IPS DF 6.9 (cell line): ENCODE results near the gene MCF2L.
"Not testable (repeated sequence)": the region's sequence is repeated elsewhere in the genome, so short reads cannot be mapped to it uniquely, and the experiment has no call there.

ENCODE experiments used
- DNase-seq: peaks from one replicate; pipeline ENCODE4 v3.0.0-alpha.2; 2013; ENCODE audit warnings: low read depth, low spot score
- H3K27ac ChIP-seq: one replicate; pipeline ENCODE4 v1.5.1; 2013; ENCODE audit warnings: low read length, control low read depth
- H3K27me3 ChIP-seq: 2 replicates; pipeline ENCODE4 v1.6.1; 2013; ENCODE audit warnings: mild to moderate bottlenecking, low read length; ENCODE audit not compliant: control insufficient read depth, insufficient read depth
- H3K36me3 ChIP-seq: 2 replicates; pipeline ENCODE4 v1.6.1; 2013; ENCODE audit warnings: low read length; ENCODE audit not compliant: control insufficient read depth, insufficient read depth
- H3K4me1 ChIP-seq: 2 replicates; pipeline ENCODE4 v1.6.1; 2013; ENCODE audit warnings: low read length; ENCODE audit not compliant: control insufficient read depth, insufficient read depth
- H3K4me3 ChIP-seq: 2 replicates; pipeline ENCODE4 v1.5.1; 2013; ENCODE audit warnings: mild to moderate bottlenecking, low read length
- H3K9me3 ChIP-seq: 2 replicates; pipeline ENCODE4 v1.6.1; 2013; ENCODE audit warnings: low read length, inconsistent platforms; ENCODE audit not compliant: control insufficient read depth, insufficient read depth
- WGBS: extraction: QIAGEN DNeasy Blood & Tissue Kit; methylation state at CpG from one replicate; pipeline ENCODE4 v1.1.7; 2013; ENCODE audit warnings: mixed read lengths, missing lambda C conversion rate; ENCODE audit not compliant: insufficient read length, insufficient coverage; 5-methylcytosine and 5-hydroxymethylcytosine counted together

MCF2L gene

GRCh38 chr13:113077953-113078901 lies 109.2 kb downstream of the MCF2L start:
- Histone ChIP-seq H3K36me3 (no peaks in the 10 kb centered on the region; the same call in 1 of the 2 replicates), H3K27ac (no peak overlapping the region), H3K27me3 (no peaks in the 10 kb centered on the region), H3K4me3 (no peak overlapping the region), H3K9me3 (no peaks in the 10 kb centered on the region), H3K4me1 (no peaks in the 10 kb centered on the region)
- no peak for DNase-seq
- WGBS, result no CpG with 5 or more reads among the region's 42 CpGs

- Histone ChIP-seq H3K36me3 (no peaks in the 10 kb centered on the region; the same call in 1 of the 2 replicates), H3K27me3 (no peaks in the 10 kb centered on the region), H3K27ac (no peak overlapping the region), H3K9me3 (no peaks in the 10 kb centered on the region), H3K4me1 (no peaks in the 10 kb centered on the region), H3K4me3 (no peak overlapping the region)
- no CpG with 5 or more reads among the region's 27 CpGs for WGBS
- DNase-seq, result no peak
These were observed 110.1 kb downstream of the MCF2L start for GRCh38 chr13:113078902-113079780.

- H3K27ac ChIP-seq, H3K4me3 ChIP-seq, H3K36me3 ChIP-seq, H3K27me3 ChIP-seq, H3K9me3 ChIP-seq, DNase-seq, H3K4me1 ChIP-seq: not testable (repeated sequence)
- WGBS, result no CpG with 5 or more reads among the region's 9 CpGs
These were observed 110.7 kb downstream of the MCF2L start for GRCh38 chr13:113079781-113080080.

DNA sequence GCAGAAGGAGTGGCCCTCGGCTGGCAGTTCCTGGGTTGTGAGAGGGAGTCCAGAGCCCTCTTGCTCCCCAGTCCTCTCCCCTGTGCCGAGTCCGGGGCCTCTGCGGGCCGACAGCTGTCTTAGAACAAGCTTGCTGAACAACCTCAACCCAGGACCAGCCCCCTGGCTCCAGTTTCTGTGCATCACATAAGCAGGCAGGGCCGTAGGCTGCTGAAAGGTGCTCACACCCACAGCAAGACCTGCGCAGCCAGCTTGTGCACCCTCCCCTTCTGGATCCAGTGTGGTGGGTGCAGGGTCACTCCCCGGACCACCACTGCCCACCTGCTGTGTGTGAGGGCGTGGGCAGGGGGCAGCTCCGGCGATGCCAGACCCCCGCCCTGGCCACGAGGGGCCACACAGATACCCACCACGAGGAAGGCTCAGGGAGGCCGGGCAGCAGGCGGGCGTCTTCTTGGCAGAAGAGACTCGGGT lies 111.4 kb downstream of the MCF2L start:
- Histone ChIP-seq H3K4me1 (no peaks in the 10 kb centered on the region), H3K27ac (no peak overlapping the region), H3K27me3 (no peaks in the 10 kb centered on the region), H3K4me3 (no peak overlapping the region), H3K9me3 (no peaks in the 10 kb centered on the region), H3K36me3 (no peaks in the 10 kb centered on the region; the same call in 1 of the 2 replicates)
- no peak for DNase-seq
- no CpG with 5 or more reads among the region's 18 CpGs for WGBS

GRCh38 chr13:113080901-113081521 lies 112.0 kb downstream of the MCF2L start:
- Histone ChIP-seq H3K27me3 (no peaks in the 10 kb centered on the region), H3K36me3 (no peaks in the 10 kb centered on the region; the same call in 1 of the 2 replicates), H3K4me3 (no peak overlapping the region), H3K4me1 (no peaks in the 10 kb centered on the region), H3K27ac (no peak overlapping the region), H3K9me3 (no peaks in the 10 kb centered on the region)
- DNase-seq, result no peak
- WGBS, result no CpG with 5 or more reads among the region's 25 CpGs

GRCh38 chr13:113082198-113083021 lies 113.4 kb downstream of the MCF2L start:
- Histone ChIP-seq H3K27ac (no peak overlapping the region), H3K9me3 (no peaks in the 10 kb centered on the region), H3K36me3 (no peaks in the 10 kb centered on the region; the same call in 1 of the 2 replicates), H3K4me3 (no peak overlapping the region), H3K27me3 (no peaks in the 10 kb centered on the region), H3K4me1 (no peaks in the 10 kb centered on the region)
- no peak for DNase-seq
- no CpG with 5 or more reads among the region's 26 CpGs for WGBS

GRCh38 chr13:113083022-113083373 lies 114.0 kb downstream of the MCF2L start:
- Histone ChIP-seq H3K36me3 (no peaks in the 10 kb centered on the region; the same call in 1 of the 2 replicates), H3K27ac (no peak overlapping the region), H3K4me1 (no peaks in the 10 kb centered on the region), H3K27me3 (no peaks in the 10 kb centered on the region), H3K4me3 (no peak overlapping the region), H3K9me3 (no peaks in the 10 kb centered on the region)
- WGBS, result no CpG with 5 or more reads among the region's 10 CpGs
- no peak for DNase-seq

GRCh38 chr13:113083402-113084061 lies 114.5 kb downstream of the MCF2L start:
- H3K4me3 ChIP-seq, result no peak overlapping the region
- no peak for DNase-seq
- no peak overlapping the region for H3K27ac ChIP-seq

GRCh38 chr13:113084094-113084942 lies 115.3 kb downstream of the MCF2L start:
- Histone ChIP-seq H3K36me3 (no peaks in the 10 kb centered on the region; the same call in 1 of the 2 replicates), H3K27ac (no peak overlapping the region), H3K4me3 (no peak overlapping the region), H3K9me3 (no peaks in the 10 kb centered on the region), H3K27me3 (no peaks in the 10 kb centered on the region), H3K4me1 (no peaks in the 10 kb centered on the region)
- DNase-seq, result no peak
- WGBS, result no CpG with 5 or more reads among the region's 25 CpGs

More at GRCh38 chr13:113083402-113084061, 114.5 kb downstream of the MCF2L start:
- H3K4me1 ChIP-seq, result no peaks in the 10 kb centered on the region
- no peaks in the 10 kb centered on the region; the same call in 1 of the 2 replicates for H3K36me3 ChIP-seq
- no CpG with 5 or more reads among the region's 18 CpGs for WGBS
- H3K9me3 ChIP-seq, result no peaks in the 10 kb centered on the region
- no peaks in the 10 kb centered on the region for H3K27me3 ChIP-seq
